ENCODE data around the gene DCUN1D3. TPM values are rescaled to one million over a fixed set of nuclear protein-coding genes. Genes with fewer than 3 reads are reported as not detected.
"Not testable (repeated sequence)": the region's sequence is repeated elsewhere in the genome, so short reads cannot be mapped to it uniquely, and the experiment has no call there.

Gene DCUN1D3
- total RNA-seq, 1 experiment from 2014 or later, result 16.1 TPM

DNA sequence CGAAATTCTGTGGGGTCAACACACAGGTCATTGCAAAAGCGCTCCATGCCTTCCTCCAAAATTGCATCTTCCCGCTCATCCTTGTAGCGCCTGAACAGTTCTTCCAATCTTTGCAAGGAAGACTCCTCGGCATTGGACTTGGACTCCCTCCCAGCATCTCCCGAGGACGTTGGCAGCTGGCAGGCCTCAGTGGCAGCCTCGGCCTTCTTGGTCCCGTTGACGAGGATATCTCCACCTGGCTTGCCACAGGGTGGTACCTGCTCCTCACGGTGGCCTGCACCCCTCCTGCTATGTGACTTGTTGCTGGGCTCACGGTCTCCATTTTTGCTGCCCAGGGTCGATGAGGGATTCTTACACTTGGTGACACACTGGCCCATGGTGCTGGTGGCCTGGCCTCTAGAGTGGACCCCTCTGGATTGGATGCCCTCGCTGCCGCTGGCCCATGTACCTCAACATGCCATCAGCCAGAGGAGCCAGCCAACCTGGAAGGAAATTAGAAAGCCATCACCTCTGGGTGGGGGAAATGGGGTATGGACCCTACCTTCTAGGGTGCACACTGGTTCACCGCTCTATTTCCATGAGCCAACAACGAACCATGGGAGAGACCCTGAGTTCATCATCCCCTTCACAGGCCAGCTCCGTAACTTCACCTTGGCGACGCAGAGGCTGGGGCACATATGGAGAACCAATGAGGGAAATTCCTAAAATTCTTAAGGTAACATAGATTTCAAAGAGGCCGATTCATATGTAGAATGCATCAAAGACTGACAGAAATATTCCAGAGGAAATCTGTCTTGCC lies 37.8 kb downstream of the DCUN1D3 start:
- H3K27me3 ChIP-seq (ENCODE audit: insufficient read depth, low read length), result no peaks in the 10 kb centered on the region
- H3K4ac ChIP-seq (ENCODE audit: low read depth, low read length), result no peak overlapping the region
- Mint-ChIP-seq H3K9me3 (no peaks in the 10 kb centered on the region), H3K27ac (peak overlapping the region in 1 of 3 experiments; percentile 70; a peak in 1 of 7 replicates), H3K36me3 (ENCODE audit: insufficient read depth in 1 of 3, low read depth in 3 of 3) (peaks cover 10 to 26% (median 25%) of the 10 kb centered on the region in 3 experiments), H3K27me3 (ENCODE audit: low read depth) (no peaks in the 10 kb centered on the region), H3K4me3 (no peak overlapping the region), H3K4me1 (peaks cover 39 to 49% of the 10 kb centered on the region in 2 experiments)
- H4K20me1 ChIP-seq (ENCODE audit: control insufficient read depth, insufficient read depth, insufficient read length), result no peaks in the 10 kb centered on the region
- no peak overlapping the region for H3K14ac ChIP-seq (ENCODE audit: insufficient read depth, low read length)
- no peak overlapping the region for H3T11ph ChIP-seq (ENCODE audit: low read length)
- H3K9me3 ChIP-seq (ENCODE audit: control insufficient read depth, low read depth, low read length), result no peaks in the 10 kb centered on the region
- no peak for DNase-seq
- peaks cover 9% of the 10 kb centered on the region for H3K79me1 ChIP-seq (ENCODE audit: insufficient read depth, low read depth, low read length, poor library complexity, severe bottlenecking)
- H2BK12ac ChIP-seq (ENCODE audit: insufficient read length, low read depth, low read length), result no peak overlapping the region
- no peak overlapping the region for H4K91ac ChIP-seq (ENCODE audit: insufficient read length, low read depth, low read length)
- H2BK5ac ChIP-seq (ENCODE audit: insufficient read length, low read length), result no peak overlapping the region
- H3K23ac ChIP-seq (ENCODE audit: insufficient read length, low read depth, low read length), result no peak overlapping the region
- H3K18ac ChIP-seq (ENCODE audit: insufficient read length, low read depth, low read length), result no peak overlapping the region
- H2BK120ac ChIP-seq (ENCODE audit: low read depth, low read length, poor library complexity, severe bottlenecking), result no peak overlapping the region
- H3K4me2 ChIP-seq (ENCODE audit: insufficient read depth, insufficient read length, low read length), result no peak overlapping the region
- H2AK5ac ChIP-seq (ENCODE audit: insufficient read length, low read length), result no peak overlapping the region
- no peak overlapping the region for H3K56ac ChIP-seq (ENCODE audit: insufficient read length, low read depth, low read length)
- no peak overlapping the region for H4K5ac ChIP-seq (ENCODE audit: insufficient read length, low read depth, low read length)
- WGBS (ENCODE audit: extremely low coverage, insufficient read length, low lambda C conversion rate), result no CpG with 5 or more reads among the region's 21 CpGs
- H3K9ac ChIP-seq (ENCODE audit: extremely low read depth, insufficient read length, low read length), result no peak overlapping the region
- peaks cover 3% of the 10 kb centered on the region; the same call in 1 of the 2 replicates for H3K4me1 ChIP-seq (ENCODE audit: insufficient read depth, low read length)
- H3K27ac ChIP-seq (ENCODE audit: insufficient read length, low read depth, low read length), result no peak overlapping the region
- H2AFZ ChIP-seq (ENCODE audit: low read length), result no peak overlapping the region
- no peak overlapping the region for H4K8ac ChIP-seq (replicated peaks; ENCODE audit: insufficient read length, low read depth, low read length)
- TF ChIP-seq CTCF (conservative IDR thresholded peaks at IDR 0.05), result no peak
- no peak overlapping the region for H2BK20ac ChIP-seq (ENCODE audit: low read depth, low read length, poor library complexity, severe bottlenecking)
- H2BK15ac ChIP-seq (ENCODE audit: low read depth, low read length), result no peak overlapping the region
- no peaks in the 10 kb centered on the region for H3K23me2 ChIP-seq (ENCODE audit: insufficient read length, low read depth, low read length, poor library complexity, severe bottlenecking)
- H3K79me2 ChIP-seq (ENCODE audit: insufficient read depth, low read length), result peaks cover 2% of the 10 kb centered on the region; the same call in 1 of the 2 replicates

DNA sequence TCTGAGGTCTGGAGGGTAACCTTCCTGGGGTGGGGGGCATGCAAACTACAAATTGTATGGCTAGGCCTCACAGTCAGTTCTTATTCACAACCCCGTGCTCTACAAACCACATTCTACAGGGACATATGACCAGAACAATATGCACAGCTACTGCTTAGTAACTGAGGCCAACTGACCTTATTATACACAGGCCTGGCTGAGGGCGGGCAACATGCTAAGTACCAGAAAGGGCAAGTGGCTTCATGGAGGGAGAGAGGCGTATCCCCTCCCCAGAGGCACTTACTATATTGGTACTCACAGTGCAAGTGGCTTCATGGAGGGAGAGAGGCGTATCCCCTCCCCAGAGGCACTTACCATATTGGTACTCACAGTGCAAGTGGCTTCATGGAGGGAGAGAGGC lies 39.2 kb downstream of the DCUN1D3 start:
- not testable (repeated sequence) for H3K23me2 ChIP-seq (ENCODE audit: insufficient read length, low read depth, low read length, poor library complexity, severe bottlenecking); H3K4me2 ChIP-seq (ENCODE audit: insufficient read depth, insufficient read length, low read length); H4K91ac ChIP-seq (ENCODE audit: insufficient read length, low read depth, low read length); H3K23ac ChIP-seq (ENCODE audit: insufficient read length, low read depth, low read length); H2AFZ ChIP-seq (ENCODE audit: low read length); H3K9me3 Mint-ChIP-seq; H3K4me1 ChIP-seq (ENCODE audit: insufficient read depth, low read length); H3K9me3 ChIP-seq (ENCODE audit: control insufficient read depth, low read depth, low read length); H3T11ph ChIP-seq (ENCODE audit: low read length); H4K8ac ChIP-seq (replicated peaks; ENCODE audit: insufficient read length, low read depth, low read length); H3K18ac ChIP-seq (ENCODE audit: insufficient read length, low read depth, low read length); H3K27me3 ChIP-seq (ENCODE audit: insufficient read depth, low read length); H4K5ac ChIP-seq (ENCODE audit: insufficient read length, low read depth, low read length); H2BK120ac ChIP-seq (ENCODE audit: low read depth, low read length, poor library complexity, severe bottlenecking); H3K79me1 ChIP-seq (ENCODE audit: insufficient read depth, low read depth, low read length, poor library complexity, severe bottlenecking); H2AK5ac ChIP-seq (ENCODE audit: insufficient read length, low read length); H3K79me2 ChIP-seq (ENCODE audit: insufficient read depth, low read length); H3K9ac ChIP-seq (ENCODE audit: extremely low read depth, insufficient read length, low read length); H2BK12ac ChIP-seq (ENCODE audit: insufficient read length, low read depth, low read length); H2BK20ac ChIP-seq (ENCODE audit: low read depth, low read length, poor library complexity, severe bottlenecking); H3K4me3 Mint-ChIP-seq; DNase-seq; H4K20me1 ChIP-seq (ENCODE audit: control insufficient read depth, insufficient read depth, insufficient read length); H2BK5ac ChIP-seq (ENCODE audit: insufficient read length, low read length); H2BK15ac ChIP-seq (ENCODE audit: low read depth, low read length); H3K4ac ChIP-seq (ENCODE audit: low read depth, low read length); H3K27ac ChIP-seq (ENCODE audit: insufficient read length, low read depth, low read length); H3K27me3 Mint-ChIP-seq (ENCODE audit: low read depth); H3K14ac ChIP-seq (ENCODE audit: insufficient read depth, low read length); H3K56ac ChIP-seq (ENCODE audit: insufficient read length, low read depth, low read length)
- H3K27ac Mint-ChIP-seq, result peak overlapping the region; percentile 78 to 93 (median 81); a peak in 5 of 7 replicates
- H3K36me3 Mint-ChIP-seq (ENCODE audit: insufficient read depth in 1 of 3, low read depth in 3 of 3), result peaks cover 11 to 29% (median 29%) of the 10 kb centered on the region in 3 experiments
- H3K4me1 Mint-ChIP-seq, result peaks cover 36 to 45% of the 10 kb centered on the region in 2 experiments
- WGBS (ENCODE audit: extremely low coverage, insufficient read length, low lambda C conversion rate), result no CpG with 5 or more reads among the region's 4 CpGs
